ENCODE results near the gene CCNA1. TPM values are rescaled to one million over a fixed set of nuclear protein-coding genes. Genes with fewer than 3 reads are reported as not detected.

CCNA1 gene
- total RNA-seq, 1 experiment from 2014 or later: 2.7 TPM

DNA sequence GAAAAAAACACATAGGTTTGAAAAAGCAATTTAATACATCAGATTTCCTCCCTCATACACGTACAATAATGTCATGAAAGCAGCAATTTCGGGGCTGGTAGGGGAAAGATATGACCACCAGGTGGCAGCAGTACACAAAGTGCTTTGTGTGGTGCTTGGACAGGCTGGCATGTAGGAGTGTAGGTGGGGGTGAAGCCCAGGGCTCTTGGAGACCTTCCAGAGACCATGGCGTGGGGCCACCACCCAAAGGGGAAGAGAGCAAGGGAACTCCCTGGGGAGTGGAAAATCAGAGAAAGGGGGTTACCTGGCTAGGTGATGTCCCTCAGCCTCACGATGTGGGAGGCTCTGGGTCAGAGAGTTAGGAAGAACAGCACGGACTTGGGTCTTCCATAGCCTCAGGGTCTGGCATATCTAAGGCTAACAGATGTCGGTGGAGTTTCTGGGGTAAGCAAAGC, 11.8 kb upstream of the CCNA1 start:
- Histone ChIP-seq H3K18ac (ENCODE audit: insufficient read length, low read depth, low read length) (no peak overlapping the region), H4K5ac (ENCODE audit: insufficient read length, low read depth, low read length) (no peak overlapping the region), H4K8ac (replicated peaks; ENCODE audit: insufficient read length, low read depth, low read length) (no peak overlapping the region), H2AK5ac (ENCODE audit: insufficient read length, low read length) (no peak overlapping the region), H3K79me2 (ENCODE audit: insufficient read depth, low read length) (no peaks in the 10 kb centered on the region), H3K23me2 (ENCODE audit: insufficient read length, low read depth, low read length, poor library complexity, severe bottlenecking) (no peaks in the 10 kb centered on the region), H3K27me3 (ENCODE audit: insufficient read depth, low read length) (no peaks in the 10 kb centered on the region), H4K20me1 (ENCODE audit: control insufficient read depth, insufficient read depth, insufficient read length) (no peaks in the 10 kb centered on the region), H2BK20ac (ENCODE audit: low read depth, low read length, poor library complexity, severe bottlenecking) (no peak overlapping the region), H2AFZ (ENCODE audit: low read length) (no peak overlapping the region), H3K4me1 (ENCODE audit: insufficient read depth, low read length) (no peaks in the 10 kb centered on the region; the same call in 1 of the 2 replicates), H3K23ac (ENCODE audit: insufficient read length, low read depth, low read length) (no peak overlapping the region), H3K4me2 (ENCODE audit: insufficient read depth, insufficient read length, low read length) (no peak overlapping the region), H3T11ph (ENCODE audit: low read length) (no peak overlapping the region), H2BK5ac (ENCODE audit: insufficient read length, low read length) (no peak overlapping the region), H3K27ac (ENCODE audit: insufficient read length, low read depth, low read length) (no peak overlapping the region), H3K9me3 (ENCODE audit: control insufficient read depth, low read depth, low read length) (no peaks in the 10 kb centered on the region), H3K79me1 (ENCODE audit: insufficient read depth, low read depth, low read length, poor library complexity, severe bottlenecking) (no peaks in the 10 kb centered on the region), H3K14ac (ENCODE audit: insufficient read depth, low read length) (no peak overlapping the region), H2BK120ac (ENCODE audit: low read depth, low read length, poor library complexity, severe bottlenecking) (no peak overlapping the region), H2BK12ac (ENCODE audit: insufficient read length, low read depth, low read length) (no peak overlapping the region), H2BK15ac (ENCODE audit: low read depth, low read length) (no peak overlapping the region), H3K56ac (ENCODE audit: insufficient read length, low read depth, low read length) (no peak overlapping the region), H3K9ac (ENCODE audit: extremely low read depth, insufficient read length, low read length) (no peak overlapping the region), H3K4ac (ENCODE audit: low read depth, low read length) (no peak overlapping the region), H4K91ac (ENCODE audit: insufficient read length, low read depth, low read length) (no peak overlapping the region)
- H3K4me3 Mint-ChIP-seq: no peak overlapping the region
- peaks cover 8 to 15% of the 10 kb centered on the region in 2 experiments for H3K9me3 Mint-ChIP-seq
- peak; percentile 78 for DNase-seq
- H3K4me1 Mint-ChIP-seq: peaks cover 10 to 11% of the 10 kb centered on the region in 2 experiments
- H3K36me3 Mint-ChIP-seq (ENCODE audit: insufficient read depth in 1 of 3, low read depth in 3 of 3): peaks cover 0 to 7% (median 3%) of the 10 kb centered on the region in 3 experiments; a peak in 5 of 7 replicates
- TF ChIP-seq, protein P1, sequence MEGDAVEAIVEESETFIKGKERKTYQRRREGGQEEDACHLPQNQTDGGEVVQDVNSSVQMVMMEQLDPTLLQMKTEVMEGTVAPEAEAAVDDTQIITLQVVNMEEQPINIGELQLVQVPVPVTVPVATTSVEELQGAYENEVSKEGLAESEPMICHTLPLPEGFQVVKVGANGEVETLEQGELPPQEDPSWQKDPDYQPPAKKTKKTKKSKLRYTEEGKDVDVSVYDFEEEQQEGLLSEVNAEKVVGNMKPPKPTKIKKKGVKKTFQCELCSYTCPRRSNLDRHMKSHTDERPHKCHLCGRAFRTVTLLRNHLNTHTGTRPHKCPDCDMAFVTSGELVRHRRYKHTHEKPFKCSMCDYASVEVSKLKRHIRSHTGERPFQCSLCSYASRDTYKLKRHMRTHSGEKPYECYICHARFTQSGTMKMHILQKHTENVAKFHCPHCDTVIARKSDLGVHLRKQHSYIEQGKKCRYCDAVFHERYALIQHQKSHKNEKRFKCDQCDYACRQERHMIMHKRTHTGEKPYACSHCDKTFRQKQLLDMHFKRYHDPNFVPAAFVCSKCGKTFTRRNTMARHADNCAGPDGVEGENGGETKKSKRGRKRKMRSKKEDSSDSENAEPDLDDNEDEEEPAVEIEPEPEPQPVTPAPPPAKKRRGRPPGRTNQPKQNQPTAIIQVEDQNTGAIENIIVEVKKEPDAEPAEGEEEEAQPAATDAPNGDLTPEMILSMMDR (conservative IDR thresholded peaks at IDR 0.05): peak; percentile 94
- no peaks in the 10 kb centered on the region; the same call in 1 of the 2 replicates for H3K27me3 Mint-ChIP-seq (ENCODE audit: low read depth)
- WGBS (ENCODE audit: extremely low coverage, insufficient read length, low lambda C conversion rate): no CpG with 5 or more reads among the region's 6 CpGs
- no peak overlapping the region for H3K27ac Mint-ChIP-seq
